Activated B cell treated with CpG ODN at 0.5 μM for 24 hours (primary cell): ENCODE data around the gene CACNA2D3. TPM values are rescaled to one million over a fixed set of nuclear protein-coding genes. Genes with fewer than 3 reads are reported as not detected.
"Not testable (repeated sequence)": the region's sequence is repeated elsewhere in the genome, so short reads cannot be mapped to it uniquely, and the experiment has no call there.

Source experiments
- ATAC-seq: fragments of 200-7000 bp; cut with Tn5 transposase; one replicate; pipeline ENCODE4 v1.10.0; 2021; ENCODE audit warnings: low read depth, mild to moderate bottlenecking, moderate library complexity
- CTCF ChIA-PET: fragments of 350-600 bp; sonication (Branson Sonifier 250); formaldehyde crosslinking; loops from one replicate; lab custom pipeline; 2021; ENCODE audit warnings: antibody characterized with exemption; lab: Charles Lee
- POLR2A ChIA-PET: fragments of 350-600 bp; sonication (Branson Sonifier 250); formaldehyde crosslinking; loops from one replicate; lab custom pipeline; 2021; ENCODE audit warnings: antibody characterized with exemption; lab: Charles Lee
- DNase-seq: peaks from one replicate; pipeline ENCODE4 v3.0.0; 2022
- H3K27ac Mint-ChIP-seq: one replicate; pipeline ENCODE4 v1.8.0; 2020; ENCODE audit warnings: mixed read lengths
- H3K27me3 Mint-ChIP-seq: one replicate; pipeline ENCODE4 v1.8.0; 2021; ENCODE audit warnings: mixed read lengths
- H3K36me3 Mint-ChIP-seq: one replicate; pipeline ENCODE4 v1.8.0; 2021; ENCODE audit warnings: low read depth, mixed read lengths
- H3K4me1 Mint-ChIP-seq: one replicate; pipeline ENCODE4 v1.8.0; 2021; ENCODE audit warnings: mixed read lengths
- H3K4me3 Mint-ChIP-seq: one replicate; pipeline ENCODE4 v1.8.0; 2020; ENCODE audit warnings: mild to moderate bottlenecking, mixed read lengths
- H3K9me3 Mint-ChIP-seq: one replicate; pipeline ENCODE4 v1.8.0; 2020; ENCODE audit warnings: mixed read lengths
- intact Hi-C: fragments of 100-400 bp; cut with micrococcal nuclease; formaldehyde crosslinking; loops from one replicate; pipeline ENCODE4 v1.15.1; 2024
- total RNA-seq: library from RNA; stranded (reverse); gene quantifications from 2 replicates; pipeline ENCODE4 v1.2.3, GENCODE V29; 2022
- TF ChIP-seq, protein P1 (sequence below): fragments of 200-600 bp; IDR thresholded peaks from one replicate; pipeline ENCODE4 v1.8.0; 2022; ENCODE audit warnings: antibody characterized with exemption, mild to moderate bottlenecking

Gene CACNA2D3
- total RNA-seq, 1 donor from 2014 or later = not detected

DNA sequence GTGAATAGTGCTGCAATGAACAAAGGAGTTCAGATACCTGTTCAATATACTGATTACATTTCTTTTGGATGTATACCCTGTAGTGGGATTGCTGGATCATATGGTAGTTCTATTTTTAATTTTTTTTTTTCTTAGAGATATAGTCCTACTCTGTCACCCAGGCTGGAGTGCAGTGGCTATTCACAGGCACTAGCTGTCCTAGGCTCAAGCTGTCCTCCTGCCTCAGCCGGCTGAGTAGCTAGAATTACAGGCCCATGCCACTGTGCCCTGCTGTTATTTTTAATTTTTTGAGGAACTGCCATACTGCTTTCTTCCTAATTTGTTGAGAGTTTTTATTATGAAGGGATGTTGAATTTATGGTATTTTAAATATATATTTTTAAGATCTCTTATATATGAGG lies 23.0 kb upstream of the CACNA2D3 start:
- Mint-ChIP-seq H3K27me3 (no peaks in the 10 kb centered on the region), H3K4me1 (no peaks in the 10 kb centered on the region), H3K36me3 (no peaks in the 10 kb centered on the region), H3K9me3 (no peaks in the 10 kb centered on the region), H3K27ac (no peak overlapping the region), H3K4me3 (no peak overlapping the region)
- DNase-seq (no peak), ATAC-seq (no peak)
- intact Hi-C loops = no loop called here
- POLR2A ChIA-PET = interaction anchor here (0.7 kb wide), 1 partner anchor 421 kb away, joined by 4 read pairs; no protein-coding TSS in a partner anchor
- CTCF ChIA-PET = no interaction called here
- TF ChIP-seq, protein P1, sequence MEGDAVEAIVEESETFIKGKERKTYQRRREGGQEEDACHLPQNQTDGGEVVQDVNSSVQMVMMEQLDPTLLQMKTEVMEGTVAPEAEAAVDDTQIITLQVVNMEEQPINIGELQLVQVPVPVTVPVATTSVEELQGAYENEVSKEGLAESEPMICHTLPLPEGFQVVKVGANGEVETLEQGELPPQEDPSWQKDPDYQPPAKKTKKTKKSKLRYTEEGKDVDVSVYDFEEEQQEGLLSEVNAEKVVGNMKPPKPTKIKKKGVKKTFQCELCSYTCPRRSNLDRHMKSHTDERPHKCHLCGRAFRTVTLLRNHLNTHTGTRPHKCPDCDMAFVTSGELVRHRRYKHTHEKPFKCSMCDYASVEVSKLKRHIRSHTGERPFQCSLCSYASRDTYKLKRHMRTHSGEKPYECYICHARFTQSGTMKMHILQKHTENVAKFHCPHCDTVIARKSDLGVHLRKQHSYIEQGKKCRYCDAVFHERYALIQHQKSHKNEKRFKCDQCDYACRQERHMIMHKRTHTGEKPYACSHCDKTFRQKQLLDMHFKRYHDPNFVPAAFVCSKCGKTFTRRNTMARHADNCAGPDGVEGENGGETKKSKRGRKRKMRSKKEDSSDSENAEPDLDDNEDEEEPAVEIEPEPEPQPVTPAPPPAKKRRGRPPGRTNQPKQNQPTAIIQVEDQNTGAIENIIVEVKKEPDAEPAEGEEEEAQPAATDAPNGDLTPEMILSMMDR = no peak

DNA sequence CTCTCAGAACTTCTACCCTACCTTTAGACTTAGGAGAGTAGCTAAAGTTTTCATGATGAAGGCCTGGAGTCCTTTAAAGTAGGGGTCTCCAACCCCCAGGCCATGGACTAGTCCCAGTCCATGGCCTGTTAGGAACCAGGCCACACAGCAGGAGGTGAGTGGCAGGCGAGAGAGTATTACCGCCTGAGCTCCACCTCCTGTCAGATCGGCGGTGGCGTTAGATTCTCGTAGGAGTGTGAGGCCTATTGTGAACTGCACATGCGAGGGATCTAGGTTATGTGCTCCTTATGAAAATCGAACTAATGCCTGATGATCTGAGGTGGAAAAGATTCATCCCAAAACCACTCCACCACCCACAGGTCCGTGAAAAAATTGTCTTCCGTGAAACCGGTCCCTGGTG lies 18.3 kb upstream of the CACNA2D3 start:
- ChIA-PET CTCF (no interaction called here), POLR2A (interaction anchor here (0.7 kb wide), 1 partner anchor 8 kb away, joined by 5 read pairs; no protein-coding TSS in a partner anchor)
- Mint-ChIP-seq H3K27ac (no peak overlapping the region), H3K36me3 (no peaks in the 10 kb centered on the region), H3K4me1 (no peaks in the 10 kb centered on the region), H3K27me3 (peaks cover 10% of the 10 kb centered on the region), H3K9me3 (peaks cover 2% of the 10 kb centered on the region), H3K4me3 (no peak overlapping the region)
- intact Hi-C loops = no loop called here
- DNase-seq = no peak
- ATAC-seq = no peak
- TF ChIP-seq, protein P1 = no peak

DNA sequence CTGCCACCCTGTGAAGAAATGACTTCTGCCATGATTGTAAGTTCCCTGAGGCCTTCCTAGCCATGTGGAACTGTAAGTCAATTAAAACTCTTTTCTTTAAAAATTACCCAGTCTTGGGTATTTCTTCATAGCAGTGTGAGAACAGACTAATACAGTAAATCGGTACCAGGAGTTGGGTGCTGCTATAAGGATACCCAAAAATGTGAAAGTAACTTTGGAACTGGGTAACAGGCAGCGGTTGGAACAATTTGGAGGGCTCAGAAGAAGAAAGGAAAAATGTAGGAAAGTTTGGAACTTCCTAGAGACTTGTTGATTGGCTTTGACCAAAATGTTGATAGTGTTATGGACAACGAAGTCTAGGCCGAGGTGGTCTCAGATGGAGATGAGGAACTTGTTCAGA lies 6.2 kb upstream of the CACNA2D3 start:
- POLR2A ChIA-PET, H3K4me3 Mint-ChIP-seq, H3K9me3 Mint-ChIP-seq, H3K27ac Mint-ChIP-seq, H3K4me1 Mint-ChIP-seq, CTCF ChIA-PET, intact Hi-C loops, DNase-seq, H3K36me3 Mint-ChIP-seq, ATAC-seq: not testable (repeated sequence)
- peaks cover 38% of the 10 kb centered on the region for H3K27me3 Mint-ChIP-seq

DNA sequence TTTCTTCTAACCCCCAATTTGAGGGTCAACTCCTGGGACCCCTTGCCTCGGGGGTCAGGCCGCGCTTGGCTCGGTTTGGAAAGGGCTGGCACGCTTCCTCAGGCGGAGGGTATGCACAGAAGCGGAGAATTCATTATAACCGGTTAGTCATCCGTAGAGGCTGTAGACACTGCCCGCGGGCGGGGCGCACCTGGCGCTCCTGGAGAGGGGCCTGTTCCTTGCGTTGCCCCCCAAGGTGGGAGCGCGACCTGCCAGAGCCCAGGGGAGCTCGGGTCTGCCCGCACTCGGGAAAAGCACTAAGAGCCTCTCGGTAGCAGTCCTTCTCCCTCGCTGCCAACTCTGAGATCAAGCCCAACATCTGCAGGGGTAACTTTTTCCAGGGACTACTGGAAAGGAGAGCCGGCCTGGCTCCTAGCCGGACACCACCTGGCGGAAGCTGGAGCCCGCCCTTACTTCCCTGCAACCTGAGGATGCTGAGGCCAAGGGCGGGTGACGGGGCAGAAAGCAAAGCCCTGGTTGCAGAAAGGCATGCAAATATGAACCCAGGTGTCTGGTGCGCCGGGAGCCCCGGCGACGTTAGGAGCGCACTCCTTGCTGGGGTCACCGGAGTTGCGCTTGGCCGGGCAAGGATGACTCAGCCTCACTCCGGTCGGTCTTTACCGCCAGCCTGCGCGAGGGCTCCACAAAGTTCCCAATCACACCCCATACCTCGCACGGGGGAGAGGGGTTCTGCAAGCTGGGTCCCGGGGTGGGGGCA lies 1.5 kb upstream of the CACNA2D3 start:
- peak; percentile 49 for ATAC-seq
- TF ChIP-seq, protein P1 = no peak
- Mint-ChIP-seq H3K27me3 (peaks cover 49% of the 10 kb centered on the region), H3K4me3 (peak overlapping the region; percentile 60), H3K36me3 (no peaks in the 10 kb centered on the region), H3K4me1 (peaks cover 20% of the 10 kb centered on the region), H3K9me3 (peaks cover 4% of the 10 kb centered on the region), H3K27ac (no peak overlapping the region)
- ChIA-PET POLR2A (no interaction called here), CTCF (no interaction called here)
- DNase-seq = no peak
- intact Hi-C loops = no loop called here

DNA sequence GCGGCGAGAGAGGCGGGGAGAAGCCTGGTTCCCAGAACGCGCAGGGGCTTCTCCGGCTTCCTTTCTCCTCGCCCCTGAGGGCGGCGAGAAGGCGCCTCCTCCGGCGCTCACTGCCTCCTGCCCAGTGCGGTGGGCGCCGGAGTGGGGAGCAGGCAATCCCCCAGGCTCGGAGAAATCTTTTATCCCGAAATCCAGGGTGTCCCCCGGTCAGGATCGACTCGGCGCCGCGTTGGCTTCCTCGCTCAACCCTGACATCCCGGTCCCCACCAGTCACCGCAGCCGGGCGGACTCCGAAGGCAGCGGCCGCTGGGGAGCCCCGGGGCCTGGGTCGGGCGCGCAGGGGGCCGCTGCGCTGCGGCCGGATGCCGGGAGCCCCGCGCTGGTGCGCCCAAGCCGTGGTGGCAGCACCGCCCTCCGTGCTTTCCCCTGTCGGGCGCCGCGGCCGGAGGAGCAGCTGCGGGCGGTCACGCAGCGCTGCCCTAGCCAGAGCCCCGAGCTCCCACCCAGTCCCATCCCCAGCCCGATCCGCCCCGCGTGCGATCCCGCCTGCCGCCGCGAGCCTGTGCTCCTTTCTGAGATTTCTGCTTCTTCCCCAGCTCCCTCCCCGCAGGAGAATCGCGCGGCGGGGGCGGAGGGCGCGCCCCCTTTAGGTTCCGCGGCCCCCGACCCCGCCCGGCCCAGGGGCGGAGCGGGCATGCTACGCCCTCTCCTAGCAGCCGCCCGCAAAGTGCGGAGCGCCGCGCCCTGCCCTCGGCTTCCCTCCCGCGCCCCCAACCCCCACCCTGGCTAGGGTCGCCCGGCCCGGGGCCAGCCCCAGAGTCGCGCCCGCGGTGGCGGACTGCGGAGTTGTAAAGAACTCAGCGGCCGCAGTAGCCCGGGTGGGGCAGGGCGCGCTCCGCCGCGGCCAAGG lies 683 bp upstream of the CACNA2D3 start:
- no peaks in the 10 kb centered on the region for H3K9me3 Mint-ChIP-seq
- H3K4me3 Mint-ChIP-seq = peak overlapping the region; percentile 60
- POLR2A ChIA-PET = no interaction called here
- H3K27me3 Mint-ChIP-seq = peaks cover 49% of the 10 kb centered on the region
- no peak overlapping the region for H3K27ac Mint-ChIP-seq
- intact Hi-C loops = no loop called here
- ATAC-seq (no peak), DNase-seq (no peak)
- H3K36me3 Mint-ChIP-seq = no peaks in the 10 kb centered on the region
- CTCF ChIA-PET = no interaction called here
- peaks cover 20% of the 10 kb centered on the region for H3K4me1 Mint-ChIP-seq
- TF ChIP-seq, protein P1 = no peak
